SK-N-DZ (cell line): ENCODE data around the gene CHD5. TPM values are rescaled to one million over a fixed set of nuclear protein-coding genes. Genes with fewer than 3 reads are reported as not detected.
"Not testable (repeated sequence)": the region's sequence is repeated elsewhere in the genome, so short reads cannot be mapped to it uniquely, and the experiment has no call there.

Experiments
- DNase-seq: peaks from one replicate; pipeline ENCODE4 v3.0.0-alpha.2; 2015; ENCODE audit warnings: low spot score
- polyA plus RNA-seq, 2 experiments: library from polyadenylated mRNA; depleted of rRNA; stranded (reverse); fragments of >200 nt; gene quantifications; 2 replicates each; pipeline ENCODE4 v1.2.3, GENCODE V29; 2014

Gene CHD5
- 0.24 and 0.29 TPM in 2 replicates for polyA plus RNA-seq (2014; cell fraction: cytosol; rRNA removed)
- polyA plus RNA-seq (2014; cell fraction: nucleus; rRNA removed), result 0.22 and 0.38 TPM in 2 replicates

DNA sequence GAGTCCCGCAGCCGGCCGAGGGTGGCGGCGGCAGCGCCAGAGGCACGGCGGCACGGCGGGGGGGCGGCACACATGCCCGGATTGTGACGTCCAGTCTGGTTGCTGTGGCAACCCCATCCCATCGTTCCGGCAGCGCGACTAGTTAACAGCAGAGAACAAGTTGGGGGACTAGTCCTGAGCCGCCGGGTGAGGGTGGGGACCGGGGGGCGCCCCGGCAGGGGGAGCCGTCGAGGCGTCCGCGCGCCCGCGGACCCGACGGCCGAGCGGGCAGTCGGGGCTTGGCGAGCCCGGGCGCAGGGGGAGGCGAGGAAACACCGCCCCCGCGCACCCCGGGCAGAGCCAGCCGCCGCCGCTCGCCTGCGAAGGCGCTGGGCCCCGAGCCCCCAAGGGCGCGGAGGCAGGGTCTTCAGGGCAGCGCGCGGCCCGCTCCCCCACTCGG, at the start of gene CHD5:
TSS of gene CHD5 (minus strand) at position 54 of the 439 bp plus-strand sequence. CDS start 298 bp downstream, outside the sequence.
- DNase-seq, result no peak

DNA sequence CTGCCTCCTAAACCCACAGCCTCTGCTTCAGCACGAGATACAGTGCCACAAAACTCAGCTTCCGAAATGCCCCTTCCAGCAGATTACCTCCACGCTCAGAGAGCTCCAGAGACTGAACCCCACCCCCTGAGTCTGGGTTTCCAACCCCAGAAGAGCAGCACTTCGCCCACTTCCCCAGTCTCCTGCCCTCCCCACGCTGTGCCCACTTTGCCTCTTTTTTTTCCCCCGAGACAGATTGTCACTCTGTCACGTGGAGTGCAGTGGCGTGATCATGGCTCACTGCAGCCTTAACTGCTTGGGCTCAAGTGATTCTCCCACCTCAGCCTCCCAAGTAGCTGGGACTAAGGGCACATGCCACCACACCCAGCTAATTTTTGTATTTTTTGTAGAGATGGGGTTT, 45.5 kb upstream of the CHD5 start:
- no peak for DNase-seq

DNA sequence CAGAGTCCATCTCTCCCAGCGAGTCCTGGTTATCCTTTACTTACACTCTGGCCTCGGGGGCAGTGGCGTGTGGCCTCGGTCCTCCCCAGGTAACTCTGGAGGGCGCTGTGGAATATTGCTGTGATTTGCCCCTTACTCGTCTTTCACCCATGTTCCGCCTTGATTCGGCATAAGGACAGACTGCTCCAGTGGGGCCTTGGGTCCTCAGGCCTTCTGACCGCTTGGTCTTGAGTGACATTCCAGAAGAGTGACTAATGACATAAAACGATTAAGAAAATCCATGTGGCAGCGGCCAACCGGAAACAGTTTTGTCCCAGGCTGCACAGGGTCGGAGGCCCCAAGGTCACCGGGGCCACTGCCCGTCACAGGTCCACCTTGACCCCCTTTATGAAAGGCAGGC, 44.6 kb upstream of the CHD5 start:
- DNase-seq, result no peak

DNA sequence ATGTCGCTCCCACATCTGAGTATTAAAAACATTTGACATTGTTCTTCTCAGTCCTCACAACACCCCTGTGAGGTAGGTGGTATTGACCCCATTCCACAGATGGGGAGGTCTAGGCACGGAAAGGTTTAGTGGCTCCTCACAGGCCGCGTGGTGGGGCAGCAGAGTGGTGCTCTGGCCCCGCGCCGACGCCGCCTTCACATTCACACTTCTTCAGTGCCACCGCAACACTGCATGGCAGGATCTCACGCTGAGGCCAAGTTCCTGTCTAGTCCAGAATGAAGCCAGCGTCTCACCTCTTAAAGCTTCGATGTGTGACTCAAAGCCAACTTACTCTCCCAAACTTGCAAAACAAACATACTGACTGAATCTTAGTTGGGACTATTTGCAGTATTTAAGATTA, 43.5 kb upstream of the CHD5 start:
- no peak for DNase-seq

DNA sequence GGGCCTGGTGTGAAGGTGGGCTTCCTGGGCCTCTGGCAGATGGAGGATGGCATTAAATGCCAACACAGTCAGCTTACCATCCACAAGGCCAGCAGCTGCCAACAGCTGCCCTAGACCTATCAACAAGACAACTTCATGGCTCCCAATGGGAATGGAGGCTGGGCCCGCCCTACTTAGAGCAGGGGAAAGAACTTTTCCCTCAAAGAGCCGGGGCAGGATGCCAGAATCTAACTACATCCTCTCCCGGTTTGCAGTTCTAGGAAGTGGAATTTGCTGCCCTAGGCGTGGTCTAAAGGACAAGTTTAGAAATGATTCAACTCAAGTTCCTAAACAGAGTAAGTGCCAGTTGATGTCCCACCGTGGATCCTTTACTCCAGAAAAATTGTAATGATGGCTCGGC, 42.5 kb upstream of the CHD5 start:
- DNase-seq, result no peak

DNA sequence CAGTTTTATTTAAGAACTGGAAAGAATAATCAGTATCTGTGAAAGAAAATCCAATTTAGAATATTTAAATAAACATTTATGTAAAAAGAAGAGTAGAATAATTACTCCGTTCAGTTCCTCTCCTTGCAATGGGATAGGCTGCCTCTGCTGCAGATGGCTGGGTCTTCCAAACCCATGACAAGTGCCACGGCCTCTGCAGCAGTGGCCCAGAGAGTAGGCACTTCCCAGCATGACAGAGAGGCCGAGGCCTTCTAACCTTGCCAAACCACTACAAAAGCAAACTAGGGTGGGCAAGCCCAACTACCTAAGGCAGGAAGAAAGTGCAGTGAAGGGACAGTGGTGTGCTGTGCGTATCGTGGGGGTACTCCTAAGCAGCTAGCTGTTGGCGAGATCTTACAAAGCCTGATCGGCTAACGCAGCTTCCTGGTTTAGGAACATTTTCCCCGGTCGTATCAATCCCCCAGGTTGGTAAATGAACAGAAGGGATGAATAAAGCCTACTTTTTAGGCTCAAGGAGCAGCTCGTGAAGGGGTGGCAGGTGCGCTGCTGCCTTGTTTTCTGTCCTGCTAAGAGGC, 41.2 kb upstream of the CHD5 start:
- no peak for DNase-seq

DNA sequence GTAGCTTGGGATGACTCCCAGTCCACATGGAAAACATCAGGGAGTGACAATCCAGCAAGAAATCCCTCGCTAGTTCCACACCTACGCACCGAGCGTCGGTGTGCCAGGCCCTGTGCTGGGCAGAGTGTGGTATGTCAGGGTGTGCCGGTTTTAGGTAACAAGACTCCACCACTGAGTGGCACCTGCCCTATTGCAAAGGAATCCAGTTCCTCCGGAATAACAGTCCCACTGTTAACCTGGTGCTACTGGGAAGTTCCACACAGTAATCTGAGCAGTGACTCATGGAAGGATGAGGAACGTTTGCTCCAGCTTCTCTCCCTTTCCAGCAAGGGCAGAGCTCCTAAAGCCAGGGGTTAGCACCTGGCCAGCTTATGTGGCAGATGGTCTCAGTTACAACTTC, 40.1 kb upstream of the CHD5 start:
- no peak for DNase-seq

DNA sequence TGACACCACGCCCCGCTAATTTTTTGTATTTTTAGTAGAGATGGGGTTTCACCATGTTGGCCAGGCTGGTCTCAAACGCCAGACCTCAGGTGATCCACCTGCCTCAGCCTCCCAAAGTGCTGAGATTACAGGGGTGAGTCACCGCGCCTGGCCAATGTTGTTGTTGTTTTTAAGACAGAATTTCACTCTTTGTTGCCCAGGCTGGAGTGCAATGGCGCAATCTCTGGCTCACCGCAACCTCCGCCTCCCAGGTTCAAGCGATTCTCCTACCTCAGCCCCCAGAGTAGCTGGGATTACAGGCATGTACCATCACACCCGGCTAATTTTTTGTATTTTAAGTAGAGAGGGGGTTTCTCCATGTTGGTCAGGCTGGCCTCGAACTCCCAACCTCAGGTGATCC, 39.5 kb upstream of the CHD5 start:
- DNase-seq, result not testable (repeated sequence)

DNA sequence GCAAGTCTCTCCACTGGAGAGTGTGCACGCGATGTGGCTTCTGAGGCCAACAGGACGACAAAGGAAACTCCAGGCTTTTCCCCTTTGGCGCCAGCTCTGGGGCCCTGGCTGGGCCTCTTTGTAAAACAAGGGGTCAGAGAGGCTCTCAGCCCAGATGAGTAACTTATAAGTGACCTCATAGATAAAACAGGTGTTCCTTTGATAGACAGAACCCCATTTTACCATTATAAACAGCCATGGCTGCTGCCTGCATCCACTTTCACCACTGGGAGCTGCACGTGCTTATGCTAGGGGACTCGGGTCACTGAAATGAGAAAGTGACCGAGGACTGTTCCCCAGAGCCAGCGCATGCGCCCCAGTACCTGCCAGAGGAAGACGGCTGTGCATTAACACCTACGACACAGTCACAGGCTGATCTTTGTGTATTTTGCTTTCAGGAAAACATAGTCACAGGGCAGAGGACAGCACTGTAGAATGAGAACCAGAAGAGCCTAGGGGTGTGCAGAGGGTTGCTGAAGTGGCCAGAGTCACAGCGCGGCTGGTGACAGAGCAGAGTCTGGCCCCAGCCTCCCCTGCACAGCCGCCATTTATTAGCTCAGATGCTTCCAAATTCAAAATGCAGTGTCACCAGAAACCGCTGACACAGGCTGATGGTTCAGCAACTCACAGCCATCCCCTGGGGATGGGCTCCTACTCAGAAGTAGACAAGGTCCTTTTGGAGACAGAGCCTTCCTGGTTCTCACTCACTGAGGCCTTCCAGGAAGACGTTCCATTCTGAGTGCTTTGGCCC, 38.4 kb upstream of the CHD5 start:
- no peak for DNase-seq

DNA sequence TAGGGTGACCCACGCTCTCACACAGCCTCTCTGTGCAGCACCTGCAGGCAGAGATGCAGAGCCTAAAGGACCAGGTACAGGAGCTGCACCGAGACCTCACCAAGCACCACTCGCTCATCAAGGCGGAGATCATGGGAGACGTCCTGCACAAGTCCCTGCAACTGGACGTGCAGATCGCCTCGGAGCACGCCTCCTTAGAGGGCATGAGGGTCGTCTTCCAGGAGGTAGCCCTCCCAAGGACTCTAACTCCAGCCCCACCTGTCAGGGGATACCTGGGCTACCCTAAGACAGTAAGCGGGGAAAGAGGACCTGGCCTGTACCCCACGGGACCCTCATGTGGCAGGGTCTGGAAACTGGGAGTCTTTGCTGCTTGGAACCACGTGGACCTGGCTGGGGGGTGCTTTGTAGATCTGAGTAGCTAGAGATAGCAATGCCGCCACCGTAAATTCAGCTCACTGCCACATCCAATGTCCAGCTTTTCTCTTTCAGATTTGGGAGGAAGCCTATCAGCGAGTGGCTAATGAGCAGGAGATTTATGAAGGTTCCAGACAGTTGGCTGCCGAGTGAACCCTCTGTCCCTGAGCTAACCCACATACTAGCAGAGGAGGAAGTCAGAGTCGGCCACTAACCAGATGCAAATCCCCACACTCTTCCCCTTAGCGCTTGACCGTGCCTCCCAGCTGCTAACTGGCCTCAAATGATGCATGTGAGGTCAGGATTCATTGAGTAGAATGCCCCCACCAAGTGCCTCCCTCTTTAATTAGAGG, 32.3 kb upstream of the CHD5 start:
- DNase-seq, result no peak

DNA sequence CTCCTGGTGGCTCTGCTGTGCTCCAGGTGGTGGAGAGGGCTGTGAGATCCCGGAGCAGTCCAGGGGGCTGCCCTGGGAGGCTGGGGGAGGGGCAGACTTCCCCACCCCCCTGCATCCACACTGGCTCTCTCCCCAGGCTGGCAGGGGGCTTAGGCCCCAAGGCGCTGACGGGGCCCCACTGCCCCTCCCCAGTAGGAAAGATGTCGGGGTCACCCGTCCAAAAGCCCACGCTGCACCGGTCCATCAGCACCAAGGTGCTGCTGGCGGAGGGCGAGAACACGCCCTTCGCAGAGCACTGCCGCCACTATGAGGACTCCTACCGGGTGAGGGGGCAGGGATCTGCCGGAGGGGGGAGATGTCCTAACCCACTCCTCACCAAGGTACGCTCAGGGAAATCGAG, 31.6 kb upstream of the CHD5 start:
- DNase-seq, result no peak

DNA sequence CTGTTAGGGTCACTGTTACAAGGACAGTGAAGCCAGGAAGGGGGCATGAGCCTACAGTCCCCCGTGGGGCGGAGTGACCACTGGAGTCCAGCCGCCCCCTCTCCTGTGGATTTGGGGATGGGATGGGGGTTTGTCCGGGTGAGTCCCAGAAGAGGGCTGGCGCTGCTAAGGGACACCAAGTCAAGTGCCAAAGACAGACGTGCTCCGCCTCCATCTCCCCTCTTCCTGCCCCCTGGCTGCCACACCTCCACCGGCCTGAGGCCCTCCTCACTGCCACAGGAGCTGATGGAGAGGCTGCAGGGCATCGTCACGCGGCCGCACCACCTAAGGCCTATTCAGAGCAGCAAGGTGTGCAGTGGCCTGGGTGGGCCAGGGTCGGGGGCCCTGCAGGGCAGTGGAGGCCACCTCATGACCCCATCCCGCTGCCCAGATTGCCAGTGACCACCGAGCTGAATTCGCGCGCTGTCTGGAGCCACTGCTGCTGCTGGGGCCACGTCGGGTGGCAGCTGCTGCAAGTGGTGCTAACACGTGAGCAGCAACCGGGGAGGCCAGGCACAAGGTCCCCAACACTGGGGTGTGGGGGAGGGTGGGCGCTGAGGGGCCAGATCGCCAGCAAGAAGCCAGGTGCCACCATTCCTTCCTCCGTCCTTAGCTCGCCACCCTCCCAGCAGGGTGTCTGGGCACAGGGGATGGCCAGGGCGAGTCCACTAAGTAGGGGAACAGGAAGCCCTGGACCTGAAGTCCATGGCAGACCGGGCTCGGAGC, 30.7 kb upstream of the CHD5 start:
- no peak for DNase-seq

DNA sequence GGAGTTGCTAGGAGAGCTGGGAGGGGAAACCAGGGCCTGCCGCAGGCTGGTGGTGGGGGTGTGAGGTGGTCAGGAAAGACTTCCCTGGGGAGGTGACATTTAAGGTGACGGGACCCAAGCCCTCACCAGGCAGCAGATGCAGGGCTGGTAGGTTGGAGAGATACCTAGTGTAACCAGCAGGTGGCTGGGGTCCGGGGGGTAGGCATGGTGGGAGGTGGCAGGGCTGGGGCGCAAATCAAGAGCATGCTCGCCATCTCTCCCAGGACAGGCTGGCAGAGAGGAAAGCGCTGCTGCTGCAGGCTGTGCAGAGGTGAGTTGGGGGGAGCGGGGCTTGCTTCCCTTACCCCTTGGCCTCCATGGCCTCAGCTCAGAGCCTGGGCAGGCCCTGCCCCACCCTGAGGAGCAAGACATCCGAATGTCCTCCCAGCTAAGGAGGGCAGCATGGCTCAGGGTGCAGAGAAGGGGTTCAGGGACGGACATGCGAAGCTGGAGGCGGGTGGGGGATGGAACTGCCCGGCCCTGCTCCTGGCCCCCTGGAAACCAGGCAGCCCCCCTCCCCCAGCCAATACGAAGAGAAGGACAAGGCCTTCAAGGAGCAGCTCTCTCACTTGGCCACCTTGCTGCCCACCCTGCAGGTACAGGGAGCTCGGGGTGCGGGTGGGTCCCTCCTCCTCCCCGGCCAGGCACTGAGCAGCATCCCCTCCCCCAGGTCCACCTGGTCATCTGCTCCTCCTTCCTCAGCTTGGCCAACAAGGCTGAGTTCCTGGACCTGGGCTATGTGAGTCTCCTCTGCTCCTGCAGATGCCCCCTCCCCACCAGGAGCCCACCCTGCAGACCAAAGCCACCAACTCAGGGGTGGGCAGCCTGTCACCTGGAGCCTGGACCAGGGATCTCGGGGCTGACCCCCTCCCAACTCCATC, 29.8 kb upstream of the CHD5 start:
- peak; percentile 54 for DNase-seq

DNA sequence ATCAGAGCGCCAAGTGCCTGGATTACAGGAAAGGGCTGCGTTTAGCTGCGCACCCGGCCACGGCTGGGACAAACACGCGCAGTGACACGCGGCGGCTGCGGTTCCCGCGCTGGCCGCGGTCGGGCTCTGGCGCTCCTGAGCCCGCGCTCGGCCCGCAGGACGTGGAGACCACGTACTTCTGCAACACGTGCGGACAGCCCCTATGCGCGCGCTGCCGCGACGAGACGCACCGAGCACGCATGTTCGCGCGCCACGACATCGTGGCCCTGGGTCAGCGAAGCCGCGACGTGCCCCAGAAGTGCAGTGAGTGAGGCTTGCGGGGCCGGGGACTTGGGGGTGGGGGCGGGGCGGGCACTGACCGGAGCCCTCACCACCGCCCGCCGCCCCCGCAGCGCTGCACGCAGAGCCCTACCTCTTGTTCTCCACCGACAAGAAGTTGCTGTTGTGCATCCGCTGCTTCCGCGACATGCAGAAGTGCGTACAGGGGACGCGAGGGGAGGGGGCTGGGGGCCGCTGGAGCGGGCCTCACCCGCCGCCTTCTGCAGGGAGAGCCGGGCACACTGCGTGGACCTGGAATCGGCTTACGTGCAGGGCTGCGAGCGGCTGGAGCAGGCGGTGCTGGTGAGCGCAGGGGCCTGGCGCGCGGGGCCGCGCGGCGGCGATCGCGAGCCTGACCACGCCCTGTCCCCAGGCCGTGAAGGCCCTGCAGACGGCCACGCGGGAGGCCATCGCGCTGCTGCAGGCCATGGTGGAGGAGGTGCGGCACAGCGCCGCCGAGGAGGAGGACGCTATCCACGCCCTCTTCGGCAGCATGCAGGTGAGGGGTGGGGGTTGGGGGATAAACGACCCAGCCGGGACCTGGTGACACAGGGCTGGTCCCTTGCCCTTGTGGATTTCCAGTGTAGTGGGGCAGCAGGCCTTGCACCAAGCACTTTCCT, 28.9 kb upstream of the CHD5 start:
- peak; percentile 75 for DNase-seq

DNA sequence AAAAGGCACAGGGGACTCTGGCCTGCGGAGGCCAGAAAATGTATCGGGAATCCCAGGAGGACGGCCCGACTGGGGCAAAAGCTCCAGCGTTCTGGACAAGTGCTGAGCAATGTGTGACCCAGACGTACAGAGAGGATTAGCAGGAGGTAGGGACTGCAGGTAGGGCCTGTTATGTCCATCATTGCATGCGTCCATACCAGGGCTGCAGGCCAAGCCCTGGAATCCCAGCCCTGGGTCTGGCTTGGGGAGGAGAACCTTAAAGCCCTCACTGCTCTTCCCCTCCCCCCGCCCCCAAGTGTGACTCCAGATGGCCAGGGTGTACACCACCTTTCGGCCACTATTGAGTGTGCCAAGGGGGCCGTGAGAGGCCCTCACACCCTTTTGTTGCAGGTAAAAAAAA, 27.8 kb upstream of the CHD5 start:
- DNase-seq, result no peak

DNA sequence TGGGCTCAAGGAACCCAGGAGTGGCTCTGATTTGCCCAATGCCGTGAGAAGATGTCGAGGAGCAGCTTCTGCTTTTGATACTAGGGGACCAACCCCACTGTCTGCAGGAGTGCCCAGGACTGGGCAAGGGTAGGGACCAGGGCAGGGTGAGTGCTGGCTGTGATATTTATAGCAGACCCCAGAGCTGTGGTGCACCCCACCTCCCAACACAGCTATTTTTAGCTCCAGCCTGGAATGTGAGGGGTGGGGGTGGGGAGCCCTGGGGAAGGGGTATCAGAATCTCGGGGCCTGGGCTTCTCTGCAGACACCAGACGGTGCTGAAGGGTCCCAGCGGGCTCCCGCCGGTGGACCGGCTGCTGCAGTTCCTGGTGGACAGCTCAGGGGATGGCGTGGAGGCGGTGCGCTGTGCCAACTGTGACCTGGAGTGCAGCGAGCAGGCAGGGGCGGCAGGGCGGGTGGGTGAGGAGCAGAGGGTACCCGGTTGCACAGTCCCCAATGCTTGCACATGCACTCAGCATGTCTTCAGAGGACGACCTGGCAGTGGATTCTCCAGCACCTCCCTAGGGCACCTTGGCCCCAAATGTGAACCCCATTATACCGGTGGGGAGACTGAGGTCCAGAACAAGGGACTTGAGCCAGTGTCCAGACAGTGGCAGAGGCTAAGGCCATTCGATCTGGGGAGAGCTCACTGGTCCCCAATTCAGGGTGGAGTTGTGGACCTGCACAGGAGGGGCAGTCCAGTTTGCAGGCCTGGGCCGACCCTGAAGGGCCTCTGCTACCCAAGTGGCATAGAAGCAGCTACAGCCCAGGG, 27.2 kb upstream of the CHD5 start:
- DNase-seq, result no peak

DNA sequence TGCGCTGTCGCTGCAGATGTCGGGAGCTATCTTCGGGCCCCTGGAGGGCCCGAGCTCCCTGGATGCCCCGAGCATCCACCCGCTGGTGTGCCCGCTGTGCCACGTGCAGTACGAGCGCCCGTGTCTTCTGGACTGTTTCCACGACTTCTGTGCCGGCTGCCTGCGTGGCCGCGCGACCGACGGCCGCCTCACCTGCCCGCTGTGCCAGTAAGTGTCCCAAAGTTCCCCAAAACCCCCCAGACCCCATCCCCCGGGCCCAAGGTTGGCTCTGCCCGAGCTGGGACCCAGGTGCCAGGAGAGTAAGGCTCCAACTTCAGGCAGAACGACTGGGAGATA, 26.4 kb upstream of the CHD5 start:
- DNase-seq, result no peak

DNA sequence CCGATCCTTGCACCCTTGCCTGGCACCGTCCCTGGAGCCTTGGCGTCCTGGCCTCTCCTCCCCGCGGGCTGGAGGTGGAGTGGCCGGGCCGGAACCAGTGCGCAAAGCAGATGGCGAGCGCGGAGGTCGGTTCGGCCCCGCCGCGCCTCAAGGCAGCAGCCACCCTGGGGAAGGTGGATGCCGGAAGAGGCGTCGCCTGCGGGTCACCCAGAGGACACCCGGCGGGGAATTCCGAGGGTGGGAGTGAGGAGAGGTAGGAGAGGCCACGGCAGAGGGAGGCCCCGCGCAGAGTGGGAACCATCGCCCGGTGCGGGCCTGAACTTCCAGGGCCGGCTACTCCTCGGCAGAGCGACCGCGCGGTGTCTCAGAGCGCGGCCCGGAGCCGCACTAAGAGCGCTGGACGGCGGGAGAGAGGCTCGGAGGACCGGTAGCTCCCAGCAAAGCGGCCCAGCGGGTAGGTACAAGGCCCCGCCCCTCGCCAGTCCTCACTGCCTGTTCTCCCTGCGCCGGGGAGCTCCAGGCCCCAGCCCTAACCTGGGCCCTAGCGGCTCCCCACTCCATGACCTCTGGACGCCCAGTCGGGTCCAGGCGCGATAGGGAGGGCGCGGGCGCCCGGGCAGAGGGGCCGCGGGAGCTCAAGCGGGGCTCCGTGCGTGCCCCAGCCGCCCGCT, 25.9 kb upstream of the CHD5 start, which contains the start of gene RNF207:
TSS of gene RNF207 (plus strand) at position 271 of the 671 bp plus-strand sequence. CDS start 417 bp downstream, outside the sequence.
- no peak for DNase-seq
